ENCODE data around the gene VIL1. TPM values are rescaled to one million over a fixed set of nuclear protein-coding genes. Genes with fewer than 3 reads are reported as not detected.

The VIL1 gene
- total RNA-seq, 1 experiment from 2014 or later = 0.18 TPM

DNA sequence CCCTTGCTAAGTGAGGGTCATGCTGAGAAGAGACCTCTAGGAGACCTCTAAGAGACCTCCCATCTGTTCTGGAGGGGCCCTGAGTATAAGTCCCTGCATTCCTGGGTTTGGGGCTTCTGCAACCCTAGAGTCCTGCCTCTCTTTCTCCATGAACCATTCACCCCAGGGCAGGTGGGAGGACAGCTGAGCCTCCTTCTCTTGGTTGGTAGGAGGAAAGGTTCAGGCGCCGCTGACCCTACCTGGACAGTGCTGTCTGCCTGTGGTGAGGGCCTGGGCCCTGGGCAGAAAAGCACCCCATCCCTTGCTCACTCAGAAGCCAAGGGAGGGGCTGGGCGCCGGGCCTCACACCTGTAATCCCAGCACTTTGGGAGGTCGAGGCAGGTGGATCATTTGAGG lies 604 bp upstream of the VIL1 start:
- ChIA-PET CTCF (no interaction called here), POLR2A (no interaction called here)
- Histone ChIP-seq H3K4me3 (ENCODE audit: low read depth in 2 of 2, low read length in 2 of 2) (no peak overlapping the region), H3K36me3 (ENCODE audit: control insufficient read depth, insufficient read depth, low read length) (no peaks in the 10 kb centered on the region), H3K27me3 (ENCODE audit: control insufficient read depth, insufficient read depth, low read length) (no peaks in the 10 kb centered on the region), H3K9me3 (ENCODE audit: control insufficient read depth, insufficient read depth, low read depth, low read length) (no peaks in the 10 kb centered on the region), H3K4me1 (ENCODE audit: control insufficient read depth, insufficient read depth, low read length) (no peaks in the 10 kb centered on the region), H3K27ac (ENCODE audit: low read length) (no peak overlapping the region)
- ATAC-seq = no peak
- BruUV-seq (replicated peaks) = no TSS peak
- intact Hi-C loops (cut with micrococcal nuclease; ENCODE audit: unreplicated experiment) = no loop called here
- no peak for TF ChIP-seq TCF7L2 (IDR thresholded peaks at IDR 0.05; ENCODE audit: low read depth, low read length)
- no peak for TF ChIP-seq POLR2AphosphoS5 (IDR thresholded peaks at IDR 0.05; ENCODE audit: low read depth, low read length)
- TF ChIP-seq SIN3A (IDR thresholded peaks at IDR 0.05; ENCODE audit: borderline replicate concordance, insufficient read depth, low read depth, low read length) = no peak
- TF ChIP-seq, protein P1, sequence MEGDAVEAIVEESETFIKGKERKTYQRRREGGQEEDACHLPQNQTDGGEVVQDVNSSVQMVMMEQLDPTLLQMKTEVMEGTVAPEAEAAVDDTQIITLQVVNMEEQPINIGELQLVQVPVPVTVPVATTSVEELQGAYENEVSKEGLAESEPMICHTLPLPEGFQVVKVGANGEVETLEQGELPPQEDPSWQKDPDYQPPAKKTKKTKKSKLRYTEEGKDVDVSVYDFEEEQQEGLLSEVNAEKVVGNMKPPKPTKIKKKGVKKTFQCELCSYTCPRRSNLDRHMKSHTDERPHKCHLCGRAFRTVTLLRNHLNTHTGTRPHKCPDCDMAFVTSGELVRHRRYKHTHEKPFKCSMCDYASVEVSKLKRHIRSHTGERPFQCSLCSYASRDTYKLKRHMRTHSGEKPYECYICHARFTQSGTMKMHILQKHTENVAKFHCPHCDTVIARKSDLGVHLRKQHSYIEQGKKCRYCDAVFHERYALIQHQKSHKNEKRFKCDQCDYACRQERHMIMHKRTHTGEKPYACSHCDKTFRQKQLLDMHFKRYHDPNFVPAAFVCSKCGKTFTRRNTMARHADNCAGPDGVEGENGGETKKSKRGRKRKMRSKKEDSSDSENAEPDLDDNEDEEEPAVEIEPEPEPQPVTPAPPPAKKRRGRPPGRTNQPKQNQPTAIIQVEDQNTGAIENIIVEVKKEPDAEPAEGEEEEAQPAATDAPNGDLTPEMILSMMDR (IDR thresholded peaks at IDR 0.05) = no peak
- TF ChIP-seq, protein P2, sequence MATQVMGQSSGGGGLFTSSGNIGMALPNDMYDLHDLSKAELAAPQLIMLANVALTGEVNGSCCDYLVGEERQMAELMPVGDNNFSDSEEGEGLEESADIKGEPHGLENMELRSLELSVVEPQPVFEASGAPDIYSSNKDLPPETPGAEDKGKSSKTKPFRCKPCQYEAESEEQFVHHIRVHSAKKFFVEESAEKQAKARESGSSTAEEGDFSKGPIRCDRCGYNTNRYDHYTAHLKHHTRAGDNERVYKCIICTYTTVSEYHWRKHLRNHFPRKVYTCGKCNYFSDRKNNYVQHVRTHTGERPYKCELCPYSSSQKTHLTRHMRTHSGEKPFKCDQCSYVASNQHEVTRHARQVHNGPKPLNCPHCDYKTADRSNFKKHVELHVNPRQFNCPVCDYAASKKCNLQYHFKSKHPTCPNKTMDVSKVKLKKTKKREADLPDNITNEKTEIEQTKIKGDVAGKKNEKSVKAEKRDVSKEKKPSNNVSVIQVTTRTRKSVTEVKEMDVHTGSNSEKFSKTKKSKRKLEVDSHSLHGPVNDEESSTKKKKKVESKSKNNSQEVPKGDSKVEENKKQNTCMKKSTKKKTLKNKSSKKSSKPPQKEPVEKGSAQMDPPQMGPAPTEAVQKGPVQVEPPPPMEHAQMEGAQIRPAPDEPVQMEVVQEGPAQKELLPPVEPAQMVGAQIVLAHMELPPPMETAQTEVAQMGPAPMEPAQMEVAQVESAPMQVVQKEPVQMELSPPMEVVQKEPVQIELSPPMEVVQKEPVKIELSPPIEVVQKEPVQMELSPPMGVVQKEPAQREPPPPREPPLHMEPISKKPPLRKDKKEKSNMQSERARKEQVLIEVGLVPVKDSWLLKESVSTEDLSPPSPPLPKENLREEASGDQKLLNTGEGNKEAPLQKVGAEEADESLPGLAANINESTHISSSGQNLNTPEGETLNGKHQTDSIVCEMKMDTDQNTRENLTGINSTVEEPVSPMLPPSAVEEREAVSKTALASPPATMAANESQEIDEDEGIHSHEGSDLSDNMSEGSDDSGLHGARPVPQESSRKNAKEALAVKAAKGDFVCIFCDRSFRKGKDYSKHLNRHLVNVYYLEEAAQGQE (IDR thresholded peaks at IDR 0.05; ENCODE audit: insufficient read depth in 1 of 2, low read depth in 2 of 2, low read length in 1 of 2) = no peak
- in situ Hi-C loops (cut with HindIII; ENCODE audit: low pct_unique_long_range_greater_than_20kb, low sequenced_read_pairs) = no loop called here
- no peak for DNase-seq (ENCODE audit: low read depth, low spot score)

DNA sequence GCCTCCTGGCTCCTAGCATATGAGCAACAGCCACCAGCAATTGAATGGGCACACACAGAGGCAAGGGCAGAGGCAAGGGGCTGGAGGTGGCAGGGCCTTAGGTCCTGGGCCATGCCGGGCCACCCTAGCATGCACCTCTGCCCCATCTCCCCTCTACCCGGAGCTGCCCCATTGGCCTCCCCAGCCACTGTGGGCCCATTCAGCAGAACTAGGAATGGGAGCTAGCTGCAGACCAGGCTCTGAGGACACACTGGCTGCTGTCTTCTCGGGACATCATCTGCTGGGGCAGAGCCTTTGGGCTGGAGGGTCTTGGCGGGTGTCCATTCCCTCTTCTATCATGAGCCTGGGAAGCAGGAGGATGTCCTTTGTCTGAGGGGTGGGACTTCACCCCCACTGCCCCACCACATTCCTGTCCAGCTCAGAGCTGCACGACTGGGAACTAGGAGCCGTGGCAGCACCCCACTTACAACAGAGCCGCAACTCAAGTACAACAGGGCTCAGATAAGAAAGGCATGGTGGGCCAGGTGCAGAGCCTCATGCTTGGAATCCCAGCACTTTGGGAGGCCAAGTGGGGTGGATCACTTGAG lies 800 bp downstream of the VIL1 start:
- TF ChIP-seq, protein P1 (IDR thresholded peaks at IDR 0.05) = no peak
- no peak for TF ChIP-seq TCF7L2 (IDR thresholded peaks at IDR 0.05; ENCODE audit: low read depth, low read length)
- TF ChIP-seq, protein P2 (IDR thresholded peaks at IDR 0.05; ENCODE audit: insufficient read depth in 1 of 2, low read depth in 2 of 2, low read length in 1 of 2) = no peak
- TF ChIP-seq POLR2AphosphoS5 (IDR thresholded peaks at IDR 0.05; ENCODE audit: low read depth, low read length) = no peak
- TF ChIP-seq SIN3A (IDR thresholded peaks at IDR 0.05; ENCODE audit: borderline replicate concordance, insufficient read depth, low read depth, low read length) = no peak
- ATAC-seq (peak; percentile 28; the same call in 1 of the 2 replicates), DNase-seq (ENCODE audit: low read depth, low spot score) (no peak)
- Histone ChIP-seq H3K9me3 (ENCODE audit: control insufficient read depth, insufficient read depth, low read depth, low read length) (no peaks in the 10 kb centered on the region), H3K4me3 (ENCODE audit: low read depth in 2 of 2, low read length in 2 of 2) (no peak overlapping the region), H3K4me1 (ENCODE audit: control insufficient read depth, insufficient read depth, low read length) (no peaks in the 10 kb centered on the region), H3K27me3 (ENCODE audit: control insufficient read depth, insufficient read depth, low read length) (no peaks in the 10 kb centered on the region), H3K27ac (ENCODE audit: low read length) (no peak overlapping the region), H3K36me3 (ENCODE audit: control insufficient read depth, insufficient read depth, low read length) (no peaks in the 10 kb centered on the region)
- POLR2A ChIA-PET = no interaction called here
- in situ Hi-C loops (cut with HindIII; ENCODE audit: low pct_unique_long_range_greater_than_20kb, low sequenced_read_pairs) = no loop called here
- no TSS peak for BruUV-seq (replicated peaks)
- CTCF ChIA-PET = no interaction called here
- intact Hi-C loops (cut with micrococcal nuclease; ENCODE audit: unreplicated experiment) = no loop called here
